ENCODE data around the gene CCDC81. TPM values are rescaled to one million over a fixed set of nuclear protein-coding genes. Genes with fewer than 3 reads are reported as not detected.

CCDC81 gene
- total and polyA plus RNA-seq, 11 donors, result 0.17 to 1.2 (median 0.34) TPM; not detected in 1

DNA sequence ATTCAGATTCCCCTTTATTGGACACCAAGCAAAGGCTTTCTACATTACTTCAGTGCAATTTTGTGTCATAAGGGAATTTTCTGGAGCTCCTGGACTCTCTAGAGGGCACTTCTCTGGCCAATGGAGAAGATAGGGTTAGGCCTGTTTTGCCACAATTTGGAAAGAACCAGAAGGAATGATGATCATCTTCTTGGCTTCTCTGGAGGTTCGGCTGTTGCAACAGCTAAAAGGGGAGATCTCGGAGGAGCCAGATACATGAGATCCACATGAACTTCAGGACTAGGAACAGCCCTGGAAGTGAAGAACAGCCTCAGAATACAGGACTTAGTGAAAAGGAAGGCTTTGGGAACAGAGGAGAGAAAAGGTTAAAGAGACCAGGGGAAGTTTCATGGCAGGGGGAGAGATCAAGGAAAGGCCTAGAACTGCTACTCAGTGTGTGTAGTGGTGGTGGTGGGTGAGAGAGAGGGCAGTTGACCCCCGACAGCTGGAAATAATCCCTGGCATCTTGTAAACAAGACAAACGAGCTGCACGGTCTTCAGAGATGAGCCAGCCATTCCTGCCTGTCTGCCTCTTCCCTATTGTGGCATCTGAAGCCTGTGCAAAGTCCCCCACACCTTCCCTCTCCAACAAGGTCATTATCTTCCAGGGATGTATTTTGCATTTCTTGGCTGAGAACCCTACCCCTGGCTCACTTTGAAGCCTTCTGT is 83.8 kb downstream of the CCDC81 start:
- no peak for DNase-seq
- 79 to 88% (median 85%) methylated on average over 5 of the region's 5 CpGs for WGBS, 4 donors
- Histone ChIP-seq H3K36me3 (peaks cover 0 to 10% (median 0%) of the 10 kb centered on the region in 9 donors), H3K27ac (peak overlapping the region in 8 of 12 donors; percentile 5 to 62 (median 34)), H3K9me3 (no peaks in the 10 kb centered on the region), H3K27me3 (no peaks in the 10 kb centered on the region), H3K4me1 (peaks cover 3 to 55% (median 37%) of the 10 kb centered on the region in 12 donors), H3K4me3 (no peak overlapping the region)
- intact Hi-C loops (cut with DNase I), result loop anchor here (2.0 to 10.0 kb wide), 10 partner anchors 146 to 459 kb away; partner anchors contain the start of genes PRSS23 (in 6 of the 10) and ME3 (in 4 of the 10)
- no peak for ATAC-seq
- TF ChIP-seq, protein P1, sequence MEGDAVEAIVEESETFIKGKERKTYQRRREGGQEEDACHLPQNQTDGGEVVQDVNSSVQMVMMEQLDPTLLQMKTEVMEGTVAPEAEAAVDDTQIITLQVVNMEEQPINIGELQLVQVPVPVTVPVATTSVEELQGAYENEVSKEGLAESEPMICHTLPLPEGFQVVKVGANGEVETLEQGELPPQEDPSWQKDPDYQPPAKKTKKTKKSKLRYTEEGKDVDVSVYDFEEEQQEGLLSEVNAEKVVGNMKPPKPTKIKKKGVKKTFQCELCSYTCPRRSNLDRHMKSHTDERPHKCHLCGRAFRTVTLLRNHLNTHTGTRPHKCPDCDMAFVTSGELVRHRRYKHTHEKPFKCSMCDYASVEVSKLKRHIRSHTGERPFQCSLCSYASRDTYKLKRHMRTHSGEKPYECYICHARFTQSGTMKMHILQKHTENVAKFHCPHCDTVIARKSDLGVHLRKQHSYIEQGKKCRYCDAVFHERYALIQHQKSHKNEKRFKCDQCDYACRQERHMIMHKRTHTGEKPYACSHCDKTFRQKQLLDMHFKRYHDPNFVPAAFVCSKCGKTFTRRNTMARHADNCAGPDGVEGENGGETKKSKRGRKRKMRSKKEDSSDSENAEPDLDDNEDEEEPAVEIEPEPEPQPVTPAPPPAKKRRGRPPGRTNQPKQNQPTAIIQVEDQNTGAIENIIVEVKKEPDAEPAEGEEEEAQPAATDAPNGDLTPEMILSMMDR (IDR thresholded peaks at IDR 0.05), result no peak
- no peak for TF ChIP-seq POLR2A (IDR thresholded peaks at IDR 0.05)

DNA sequence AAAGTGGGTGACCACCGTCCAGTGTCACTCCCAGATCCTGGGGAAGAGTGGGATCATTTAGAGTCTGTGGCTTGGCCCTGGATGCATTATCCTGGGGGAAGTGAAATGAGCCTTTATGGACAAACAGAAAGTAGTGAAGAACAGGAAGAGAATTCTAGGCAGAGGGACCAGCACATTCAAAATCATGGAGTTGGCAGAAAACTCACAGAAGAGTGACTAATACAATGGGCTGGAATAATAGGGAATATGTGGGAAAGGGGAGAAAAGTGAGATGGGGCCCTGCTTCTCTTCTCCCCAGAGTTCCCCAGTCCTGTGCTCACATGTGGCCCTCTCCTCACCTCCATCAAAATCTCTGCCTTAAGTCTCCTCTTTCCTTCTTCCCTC is 84.3 kb downstream of the CCDC81 start:
- Histone ChIP-seq H3K4me3 (no peak overlapping the region), H3K36me3 (peaks cover 0 to 13% (median 2%) of the 10 kb centered on the region in 9 donors), H3K9me3 (no peaks in the 10 kb centered on the region), H3K27ac (peak overlapping the region in 7 of 12 donors; percentile 28 to 63 (median 57)), H3K27me3 (no peaks in the 10 kb centered on the region), H3K4me1 (peaks cover 3 to 55% (median 37%) of the 10 kb centered on the region in 12 donors)
- no peak for ATAC-seq
- intact Hi-C loops (cut with DNase I), result loop anchor here (2.0 to 10.0 kb wide), 10 partner anchors 146 to 458 kb away; partner anchors contain the start of genes PRSS23 (in 6 of the 10) and ME3 (in 4 of the 10)
- no peak for DNase-seq
- 50 to 89% (median 81%) methylated on average over 1 of the region's 1 CpG for WGBS, 4 donors
- TF ChIP-seq, protein P1 (IDR thresholded peaks at IDR 0.05), result no peak
- TF ChIP-seq POLR2A (IDR thresholded peaks at IDR 0.05), result no peak

DNA sequence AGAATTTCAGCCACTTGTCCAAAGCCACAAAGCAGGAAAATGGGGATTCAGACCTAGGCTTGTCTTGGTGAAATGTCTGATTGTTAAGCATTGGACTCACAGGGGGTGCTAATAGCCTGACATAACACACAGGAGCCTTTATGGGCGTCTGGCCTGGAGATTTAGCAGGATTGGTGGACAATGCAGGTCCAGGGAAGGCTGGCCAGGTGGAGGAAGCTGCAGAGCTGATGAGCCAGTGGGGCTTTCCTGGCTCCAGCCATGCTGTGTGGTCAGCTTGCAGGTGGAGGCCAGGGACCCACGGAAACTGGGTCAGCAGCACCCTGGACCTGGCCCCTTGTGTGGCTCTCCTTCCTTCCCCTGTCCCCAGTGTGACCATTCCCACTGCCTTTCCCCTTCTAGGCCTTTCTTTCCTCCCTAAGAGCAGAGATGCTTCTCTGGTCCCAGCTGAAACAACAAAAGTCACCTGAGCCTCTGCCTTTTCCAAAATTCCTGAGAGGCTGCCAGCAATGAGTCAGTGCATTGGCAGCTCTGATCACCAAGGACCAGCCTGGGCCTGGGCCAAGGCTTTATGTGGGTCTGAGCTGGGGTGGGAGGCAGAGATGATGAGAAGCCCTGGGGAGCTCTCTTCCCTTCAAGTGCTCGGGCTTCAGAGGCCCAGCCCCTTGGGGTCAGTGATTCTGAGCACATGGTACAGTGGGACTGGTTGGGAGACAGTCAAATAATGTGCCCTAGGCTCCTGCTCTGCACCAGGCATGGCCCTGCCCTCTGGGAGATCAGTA is 85.2 kb downstream of the CCDC81 start:
- DNase-seq (peak; percentile 64 to 74 (median 72)), ATAC-seq (peak; percentile 31 to 68 (median 56))
- Histone ChIP-seq H3K9me3 (no peaks in the 10 kb centered on the region), H3K27ac (peak overlapping the region; percentile 8 to 68 (median 58)), H3K27me3 (no peaks in the 10 kb centered on the region), H3K36me3 (peaks cover 0 to 17% (median 5%) of the 10 kb centered on the region in 9 donors), H3K4me3 (no peak overlapping the region), H3K4me1 (peaks cover 3 to 56% (median 37%) of the 10 kb centered on the region in 12 donors)
- TF ChIP-seq POLR2A (IDR thresholded peaks at IDR 0.05), result no peak
- TF ChIP-seq, protein P1 (IDR thresholded peaks at IDR 0.05), result no peak
- intact Hi-C loops (cut with DNase I), result loop anchor here (2.0 to 10.0 kb wide), 11 partner anchors 135 to 457 kb away; partner anchors contain the start of genes PRSS23 (in 6 of the 10) and ME3 (in 4 of the 10)
- WGBS, 4 donors, result 35 to 44% (median 39%) methylated on average over 3 of the region's 3 CpGs
